Choroid plexus epithelial cell (primary cell): ENCODE results near the gene PHLDB1.
"Not testable (repeated sequence)": the region's sequence is repeated elsewhere in the genome, so short reads cannot be mapped to it uniquely, and the experiment has no call there.

ENCODE experiments used
- DNase-seq: peaks from one replicate; pipeline ENCODE4 v3.0.0-alpha.2; 2010; ENCODE audit warnings: low read depth
- H3K4me3 ChIP-seq: 2 replicates; pipeline ENCODE4 v1.5.1; 2011; ENCODE audit warnings: low read depth, mild to moderate bottlenecking, control low read depth, low read length, moderate library complexity
- CTCF ChIP-seq: conservative IDR thresholded peaks from 2 replicates; pipeline ENCODE4 v1.5.1; 2011; ENCODE audit warnings: low read depth, mild to moderate bottlenecking, control low read depth, inconsistent platforms, low read length, moderate library complexity

PHLDB1 gene

DNA sequence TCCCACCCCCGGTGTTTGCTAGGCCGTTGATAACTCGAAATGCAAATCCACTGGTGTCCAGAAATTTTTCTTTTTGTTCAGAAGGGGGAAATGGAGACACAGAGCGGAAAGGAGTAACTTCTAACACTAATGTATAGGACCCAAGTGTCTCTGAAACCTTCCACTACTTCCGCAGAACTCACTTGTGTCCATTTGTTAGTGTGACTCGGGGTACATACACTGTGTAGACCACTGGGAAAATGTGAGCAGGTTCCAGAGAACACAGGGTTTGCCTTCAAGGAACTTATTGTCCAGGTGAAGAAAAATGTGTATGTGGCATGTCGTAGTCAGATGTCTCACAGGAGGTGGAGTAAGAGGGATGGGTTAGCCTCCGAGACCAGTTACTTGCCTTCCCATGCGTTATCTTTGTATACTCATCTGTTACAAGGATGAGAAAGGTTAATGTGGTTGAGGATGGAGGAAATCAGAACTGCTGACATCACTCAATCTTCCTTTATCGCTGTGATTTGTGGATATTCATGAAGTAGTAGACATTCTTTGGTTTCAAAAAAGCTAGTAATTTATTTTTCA lies 34.3 kb upstream of the PHLDB1 start:
- TF ChIP-seq CTCF, result no peak
- DNase-seq, result peak; percentile 66
- H3K4me3 ChIP-seq, result peak overlapping the region; percentile 95

- peak overlapping the region; percentile 34 for H3K4me3 ChIP-seq
- no peak for DNase-seq
- no peak for TF ChIP-seq CTCF
Observed at GRCh38 chr11:118574636-118575035, 32.8 kb upstream of the PHLDB1 start.

DNA sequence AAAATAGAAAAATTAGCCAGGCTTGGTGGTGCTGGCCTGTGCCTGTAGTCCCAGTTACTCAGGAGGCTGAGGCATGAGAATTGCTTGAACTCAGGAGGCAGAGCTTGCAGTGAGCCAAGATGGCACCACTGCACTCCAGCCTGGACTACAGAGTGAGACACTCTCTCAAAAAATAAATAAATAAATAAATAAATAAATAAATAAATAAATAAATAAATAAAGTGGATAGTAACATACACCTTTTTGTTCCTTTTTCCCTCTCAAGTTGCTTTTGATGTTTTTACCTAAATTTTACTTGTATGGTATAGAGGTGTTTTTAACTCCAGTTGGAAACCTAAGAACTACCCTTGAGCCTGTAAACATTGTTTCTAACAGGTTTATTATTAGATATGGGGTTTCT lies 29.4 kb upstream of the PHLDB1 start:
- not testable (repeated sequence) for H3K4me3 ChIP-seq, DNase-seq

DNA sequence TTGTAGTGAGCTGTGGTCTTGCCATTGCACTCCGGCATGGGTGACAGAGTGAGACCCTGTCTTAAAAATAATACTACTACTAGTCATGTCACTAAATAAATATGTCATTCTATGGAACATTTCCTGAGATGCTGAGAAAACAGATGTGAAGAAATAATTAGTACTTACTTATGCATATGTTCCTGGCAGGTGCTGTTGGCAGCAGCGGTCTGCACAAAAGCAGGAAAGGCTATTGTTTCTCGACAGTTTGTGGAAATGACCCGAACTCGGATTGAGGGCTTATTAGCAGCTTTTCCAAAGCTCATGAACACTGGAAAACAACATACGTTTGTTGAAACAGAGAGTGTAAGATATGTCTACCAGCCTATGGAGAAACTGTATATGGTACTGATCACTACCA lies 26.4 kb upstream of the PHLDB1 start:
- TF ChIP-seq CTCF, result no peak
- no peak overlapping the region for H3K4me3 ChIP-seq
- DNase-seq, result no peak

DNA sequence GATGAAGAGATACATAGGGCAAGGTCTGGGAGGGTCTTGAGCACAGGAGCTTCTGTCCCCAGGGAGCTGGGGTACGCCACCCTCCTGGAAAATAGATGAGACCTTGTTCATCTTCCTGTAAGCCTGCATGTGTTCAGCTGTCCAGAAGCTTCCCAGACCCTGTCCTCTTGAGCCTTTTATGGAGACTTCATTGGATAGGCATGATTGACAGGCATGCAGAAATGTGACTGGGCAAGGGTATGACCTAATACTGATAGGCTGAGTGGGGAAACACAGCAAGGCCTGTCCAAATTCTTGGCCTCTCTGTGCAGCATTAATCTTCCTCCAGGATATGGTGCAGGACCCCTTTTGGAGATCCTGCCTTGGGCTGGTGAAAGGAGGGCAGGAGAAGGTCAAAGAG lies 19.5 kb upstream of the PHLDB1 start:
- DNase-seq, result no peak
- TF ChIP-seq CTCF, result no peak
- no peak overlapping the region for H3K4me3 ChIP-seq

DNA sequence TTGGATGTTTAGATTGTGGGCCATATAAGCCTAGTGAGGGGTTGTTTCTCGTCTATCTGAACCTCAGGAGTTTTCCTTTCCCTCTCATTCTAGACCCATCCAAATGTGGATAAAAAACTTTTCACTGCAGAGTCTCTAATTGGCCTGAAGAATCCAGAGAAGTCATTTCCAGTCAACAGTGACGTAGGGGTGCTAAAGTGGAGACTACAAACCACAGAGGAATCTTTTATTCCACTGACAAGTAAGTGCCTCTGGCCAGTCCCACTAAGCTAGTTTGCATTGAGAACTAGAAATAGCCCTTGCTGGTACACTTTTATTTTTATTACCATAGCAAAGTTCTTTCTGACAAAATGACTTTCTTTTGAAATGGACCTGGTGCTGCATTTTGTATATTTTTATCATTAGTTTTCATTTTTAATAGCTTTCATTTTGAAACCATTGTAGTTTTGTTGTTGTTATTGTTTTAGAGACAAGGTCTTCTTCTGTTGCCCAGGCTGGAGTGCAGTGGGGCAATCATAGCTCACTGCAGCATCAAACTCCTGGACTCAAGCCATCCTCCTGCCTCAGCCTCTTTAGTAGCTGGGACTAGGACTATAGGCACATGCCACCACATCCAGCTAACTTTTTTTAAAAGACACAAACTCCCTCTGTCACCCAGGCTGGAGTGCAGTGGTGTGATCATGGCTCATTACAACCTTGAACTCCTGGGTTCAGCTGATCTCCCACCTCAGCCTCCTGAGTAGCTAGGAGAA lies 14.6 kb upstream of the PHLDB1 start:
- no peak overlapping the region for H3K4me3 ChIP-seq
- TF ChIP-seq CTCF, result no peak

DNA sequence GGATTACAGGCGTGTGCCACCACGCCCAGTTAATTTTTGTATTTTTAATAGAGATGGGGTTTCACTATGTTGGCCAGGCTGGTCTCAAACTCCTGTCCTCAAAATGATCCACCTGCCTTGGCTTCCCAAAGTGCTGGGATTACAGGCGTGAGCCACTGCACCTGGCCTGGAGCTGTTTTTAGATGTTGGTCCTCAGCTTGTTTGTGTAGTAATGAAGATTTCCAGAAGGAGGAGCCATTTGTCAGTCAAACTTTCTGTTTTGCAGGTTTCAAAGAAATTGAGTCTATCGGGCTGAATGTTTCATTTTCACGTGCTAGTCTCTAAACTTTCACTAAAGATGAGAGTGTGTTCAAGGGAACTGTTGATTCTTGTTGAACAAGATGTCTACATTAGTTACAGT lies 12.4 kb upstream of the PHLDB1 start:
- not testable (repeated sequence) for H3K4me3 ChIP-seq
- peak; percentile 63 for TF ChIP-seq CTCF
- peak; percentile 83 for DNase-seq

More for the DNA sequence above, 14.6 kb upstream of the PHLDB1 start:
- no peak for DNase-seq
